GM12801 (cell line): ENCODE results near the gene MVK.

ENCODE experiments used
- CTCF ChIP-seq: IDR thresholded peaks from one replicate; pipeline ENCODE4 v1.5.1; 2011; ENCODE audit warnings: control low read depth; ENCODE audit not compliant: insufficient read length; ENCODE audit errors: extremely low read depth

The MVK gene

GRCh38 chr12:109554761-109555160 is 18.8 kb upstream of the MVK start:
- TF ChIP-seq CTCF, result no peak

- no peak for TF ChIP-seq CTCF
Observed at GRCh38 chr12:109555431-109556315, 17.9 kb upstream of the MVK start.

- no peak for TF ChIP-seq CTCF
Observed at GRCh38 chr12:109557200-109557599, 16.4 kb upstream of the MVK start.

GRCh38 chr12:109557805-109558204 is 15.8 kb upstream of the MVK start:
- TF ChIP-seq CTCF, result no peak

- TF ChIP-seq CTCF, result no peak
Observed at GRCh38 chr12:109558374-109559199, 15.0 kb upstream of the MVK start.

- TF ChIP-seq CTCF, result no peak
Observed at GRCh38 chr12:109559200-109559505, 14.4 kb upstream of the MVK start.

- no peak for TF ChIP-seq CTCF
Observed at GRCh38 chr12:109559601-109560000, 14.0 kb upstream of the MVK start.
